Measurements from ENCODE around the gene POC1B.

- TF ChIP-seq CTCF (IDR thresholded peaks at IDR 0.05; ENCODE audit: low read depth, low read length) (no peak), MAX (IDR thresholded peaks at IDR 0.05; ENCODE audit: low read depth, low read length) (no peak)
These were observed 28.8 kb downstream of the POC1B start for GRCh38 chr12:89497005-89497404.

All from NB4 (cell line).